H7 (cell line): ENCODE results near the gene TUB. TPM values are rescaled to one million over a fixed set of nuclear protein-coding genes. Genes with fewer than 3 reads are reported as not detected.

Experiments
- DNase-seq: peaks from one replicate; pipeline ENCODE4 v3.0.0; 2012
- H3K27me3 ChIP-seq: 2 replicates; pipeline ENCODE4 v1.6.0; 2011; ENCODE audit warnings: mild to moderate bottlenecking, low read length; ENCODE audit not compliant: control insufficient read depth, insufficient read depth
- H3K36me3 ChIP-seq: replicated peaks from 2 replicates; pipeline ENCODE4 v1.5.1; 2011; ENCODE audit warnings: low read length; ENCODE audit not compliant: control insufficient read depth, insufficient read depth
- H3K4me3 ChIP-seq: 2 replicates; pipeline ENCODE4 v1.5.1; 2011; ENCODE audit warnings: low read depth, mild to moderate bottlenecking, control low read depth, low read length, moderate library complexity; ENCODE audit not compliant: insufficient read depth
- total RNA-seq: library from RNA; depleted of rRNA; stranded (reverse); fragments of >200 nt; shearing (Covaris generic); gene quantifications from 2 replicates; pipeline ENCODE4 v1.2.3, GENCODE V29; 2014

The TUB gene
- total RNA-seq, 1 experiment from 2014 or later, result 14.6 TPM

GRCh38 chr11:8069771-8070170, 11.2 kb upstream of the TUB start:
- Histone ChIP-seq H3K4me3 (no peak overlapping the region), H3K27me3 (0 out of 2 replicates have a peak, but pooled peaks cover 2% of the 10 kb centered on the region), H3K36me3 (no peaks in the 10 kb centered on the region)
- no peak for DNase-seq

GRCh38 chr11:8070417-8071115, 10.4 kb upstream of the TUB start:
- no peaks in the 10 kb centered on the region for H3K36me3 ChIP-seq
- DNase-seq, result peak; percentile 81
- 0 out of 2 replicates have a peak, but pooled peaks cover 2% of the 10 kb centered on the region for H3K27me3 ChIP-seq
- H3K4me3 ChIP-seq, result no peak overlapping the region

GRCh38 chr11:8071616-8072581, 9.1 kb upstream of the TUB start:
- Histone ChIP-seq H3K4me3 (no peak overlapping the region), H3K36me3 (no peaks in the 10 kb centered on the region), H3K27me3 (0 out of 2 replicates have a peak, but pooled peaks cover 2% of the 10 kb centered on the region)
- DNase-seq, result no peak

GRCh38 chr11:8075119-8075726, 5.8 kb upstream of the TUB start:
- DNase-seq, result no peak
- no peaks in the 10 kb centered on the region for H3K36me3 ChIP-seq
- no peak overlapping the region for H3K4me3 ChIP-seq
- H3K27me3 ChIP-seq, result peaks cover 10% of the 10 kb centered on the region

GRCh38 chr11:8079111-8079675, 1.8 kb upstream of the TUB start:
- Histone ChIP-seq H3K4me3 (no peak overlapping the region), H3K36me3 (no peaks in the 10 kb centered on the region), H3K27me3 (peaks cover 24% of the 10 kb centered on the region)
- no peak for DNase-seq

GRCh38 chr11:8080069-8080670, 841 bp upstream of the TUB start:
- Histone ChIP-seq H3K36me3 (no peaks in the 10 kb centered on the region), H3K4me3 (peak overlapping the region; percentile 63), H3K27me3 (peaks cover 24% of the 10 kb centered on the region)
- no peak for DNase-seq

GRCh38 chr11:8081591-8082250, 710 bp downstream of the TUB start:
- Histone ChIP-seq H3K4me3 (peak overlapping the region; percentile 63), H3K27me3 (peaks cover 24% of the 10 kb centered on the region), H3K36me3 (no peaks in the 10 kb centered on the region)
- no peak for DNase-seq

- Histone ChIP-seq H3K36me3 (no peaks in the 10 kb centered on the region), H3K27me3 (peaks cover 24% of the 10 kb centered on the region), H3K4me3 (no peak overlapping the region)
- DNase-seq, result peak; percentile 86
Measured at GRCh38 chr11:8082391-8083087, 1.5 kb downstream of the TUB start.

- H3K4me3 ChIP-seq, result no peak overlapping the region
- H3K27me3 ChIP-seq, result peaks cover 24% of the 10 kb centered on the region
- no peaks in the 10 kb centered on the region for H3K36me3 ChIP-seq
- DNase-seq, result no peak
Measured at GRCh38 chr11:8083088-8083395, 2.0 kb downstream of the TUB start.

GRCh38 chr11:8083871-8084281, 2.9 kb downstream of the TUB start:
- H3K27me3 ChIP-seq, result peaks cover 24% of the 10 kb centered on the region
- no peak overlapping the region for H3K4me3 ChIP-seq
- DNase-seq, result no peak
- H3K36me3 ChIP-seq, result no peaks in the 10 kb centered on the region

- H3K27me3 ChIP-seq, result peaks cover 24% of the 10 kb centered on the region
- H3K4me3 ChIP-seq, result no peak overlapping the region
- H3K36me3 ChIP-seq, result no peaks in the 10 kb centered on the region
- no peak for DNase-seq
Measured at GRCh38 chr11:8084352-8084751, 3.3 kb downstream of the TUB start.

GRCh38 chr11:8085011-8085645, 4.1 kb downstream of the TUB start:
- H3K27me3 ChIP-seq, result peaks cover 18% of the 10 kb centered on the region
- H3K36me3 ChIP-seq, result no peaks in the 10 kb centered on the region
- DNase-seq, result no peak
- H3K4me3 ChIP-seq, result no peak overlapping the region

- Histone ChIP-seq H3K36me3 (peaks cover 1% of the 10 kb centered on the region; the same call in 1 of the 2 replicates), H3K4me3 (no peak overlapping the region), H3K27me3 (peaks cover 10% of the 10 kb centered on the region)
- DNase-seq, result no peak
Measured at GRCh38 chr11:8086001-8086479, 5.0 kb downstream of the TUB start.
